HL-60 (cell line): ENCODE measurements around the gene OPTC.

Source experiments
- DNase-seq, 2 experiments: peaks; one replicate each; pipeline ENCODE4 v3.0.0-alpha.2; 2010 to 2020; ENCODE audit warnings: low read depth in 1 of 2, low spot score in 1 of 2
- H3K27ac ChIP-seq: fragments of 250-450 bp; sonication (Bioruptor Pico); replicated peaks from 2 replicates; pipeline ENCODE4 v1.5.1; 2020; ENCODE audit warnings: mild to moderate bottlenecking, moderate library complexity
- H3K27me3 ChIP-seq: fragments of 250-450 bp; sonication (Bioruptor Pico); 2 replicates; pipeline ENCODE4 v1.5.1; 2021; ENCODE audit warnings: mild to moderate bottlenecking, moderate library complexity; ENCODE audit not compliant: insufficient read depth, poor library complexity, severe bottlenecking
- H3K4me3 ChIP-seq: replicated peaks from 2 replicates; pipeline ENCODE4 v1.5.1; 2011; ENCODE audit warnings: mild to moderate bottlenecking, control low read depth, low read length; ENCODE audit not compliant: insufficient read depth
- CTCF ChIP-seq: IDR thresholded peaks from one replicate; pipeline ENCODE4 v1.5.1; 2011; ENCODE audit warnings: low read length, control low read depth, inconsistent platforms; ENCODE audit not compliant: insufficient read depth
- GABPA ChIP-seq: IDR thresholded peaks from 2 replicates; pipeline ENCODE4 v1.6.1; 2012; ENCODE audit warnings: low read depth
- POLR2AphosphoS5 ChIP-seq: IDR thresholded peaks from 2 replicates; pipeline ENCODE4 v1.6.1; 2012; ENCODE audit warnings: low read depth
- REST ChIP-seq: IDR thresholded peaks from 2 replicates; pipeline ENCODE4 v1.6.1; 2012; ENCODE audit warnings: low read depth; ENCODE audit not compliant: insufficient replicate concordance
- SPI1 ChIP-seq: IDR thresholded peaks from 2 replicates; pipeline ENCODE4 v1.6.1; 2012; ENCODE audit warnings: low read depth, mild to moderate bottlenecking, borderline replicate concordance

OPTC gene

GRCh38 chr1:203448521-203449061 is 45.4 kb upstream of the OPTC start:
- Histone ChIP-seq H3K27ac (no peak overlapping the region), H3K4me3 (no peak overlapping the region), H3K27me3 (no peaks in the 10 kb centered on the region)
- no peak for DNase-seq
- TF ChIP-seq SPI1 = no peak
- no peak for TF ChIP-seq REST
- TF ChIP-seq POLR2AphosphoS5 = no peak
- TF ChIP-seq GABPA = no peak

GRCh38 chr1:203450001-203450400 is 44.0 kb upstream of the OPTC start:
- H3K4me3 ChIP-seq = no peak overlapping the region
- DNase-seq = no peak
- no peaks in the 10 kb centered on the region for H3K27me3 ChIP-seq
- H3K27ac ChIP-seq = no peak overlapping the region
- TF ChIP-seq POLR2AphosphoS5 (no peak), SPI1 (no peak), REST (no peak), CTCF (no peak), GABPA (no peak)

GRCh38 chr1:203450479-203451149 is 43.3 kb upstream of the OPTC start:
- no peak for DNase-seq
- Histone ChIP-seq H3K27me3 (no peaks in the 10 kb centered on the region), H3K4me3 (no peak overlapping the region), H3K27ac (no peak overlapping the region)
- no peak for TF ChIP-seq POLR2AphosphoS5
- TF ChIP-seq GABPA = no peak
- no peak for TF ChIP-seq CTCF
- TF ChIP-seq SPI1 = no peak
- TF ChIP-seq REST = no peak
